ENCODE results near the gene SCN5A.

SCN5A gene

GRCh38 chr3:38647217-38647970 lies 2.1 kb downstream of the SCN5A start:
- DNase-seq: no peak

- DNase-seq: no peak
Measured at GRCh38 chr3:38646630-38647029, 2.9 kb downstream of the SCN5A start.

GRCh38 chr3:38646062-38646461 lies 3.4 kb downstream of the SCN5A start:
- DNase-seq: no peak

GRCh38 chr3:38645601-38646000 lies 3.9 kb downstream of the SCN5A start:
- DNase-seq: no peak

GRCh38 chr3:38645076-38645475 lies 4.4 kb downstream of the SCN5A start:
- no peak for DNase-seq

- DNase-seq: no peak
Measured at GRCh38 chr3:38644662-38645053, 4.8 kb downstream of the SCN5A start.

GRCh38 chr3:38644016-38644661 lies 5.3 kb downstream of the SCN5A start:
- DNase-seq: no peak

GRCh38 chr3:38643592-38643991 lies 5.9 kb downstream of the SCN5A start:
- DNase-seq: no peak

GRCh38 chr3:38643090-38643489 lies 6.4 kb downstream of the SCN5A start:
- no peak for DNase-seq

GRCh38 chr3:38641461-38642110 lies 7.9 kb downstream of the SCN5A start:
- DNase-seq: no peak

- no peak for DNase-seq
Measured at GRCh38 chr3:38640661-38641452, 8.6 kb downstream of the SCN5A start.

GRCh38 chr3:38638354-38638753 lies 11.1 kb downstream of the SCN5A start:
- no peak for DNase-seq

GRCh38 chr3:38637906-38638305 lies 11.6 kb downstream of the SCN5A start:
- no peak for DNase-seq

- DNase-seq: no peak
Measured at GRCh38 chr3:38636881-38637280, 12.6 kb downstream of the SCN5A start.

GRCh38 chr3:38636464-38636863 lies 13.0 kb downstream of the SCN5A start:
- DNase-seq: no peak

GRCh38 chr3:38634111-38634510 lies 15.4 kb downstream of the SCN5A start:
- no peak for DNase-seq

- no peak for DNase-seq
Measured at GRCh38 chr3:38632989-38633388, 16.5 kb downstream of the SCN5A start.

GRCh38 chr3:38630606-38631005 lies 18.9 kb downstream of the SCN5A start:
- DNase-seq: no peak

GRCh38 chr3:38630070-38630469 lies 19.4 kb downstream of the SCN5A start:
- DNase-seq: no peak

GRCh38 chr3:38628835-38629234 lies 20.7 kb downstream of the SCN5A start:
- no peak for DNase-seq

GRCh38 chr3:38627956-38628355 lies 21.5 kb downstream of the SCN5A start:
- DNase-seq: no peak

- no peak for DNase-seq
Measured at GRCh38 chr3:38626171-38626570, 23.3 kb downstream of the SCN5A start.

- DNase-seq: no peak
Measured at GRCh38 chr3:38623539-38623938, 25.9 kb downstream of the SCN5A start.
